ENCODE results near the gene IMMP2L. TPM values are rescaled to one million over a fixed set of nuclear protein-coding genes. Genes with fewer than 3 reads are reported as not detected.

IMMP2L gene
- total and polyA plus RNA-seq, 3 experiments from 2014 or later: 13.7 to 23.5 (median 18.0) TPM

- CTCF ChIA-PET: no interaction called here
- Mint-ChIP-seq H3K27ac (no peak overlapping the region), H3K4me1 (peaks cover 8 to 19% (median 15%) of the 10 kb centered on the region in 3 donors), H3K9me3 (no peaks in the 10 kb centered on the region), H3K36me3 (peaks cover 0 to 16% (median 0%) of the 10 kb centered on the region in 3 donors), H3K4me3 (no peak overlapping the region), H3K27me3 (no peaks in the 10 kb centered on the region)
- no peaks in the 10 kb centered on the region for H3K36me3 ChIP-seq (ENCODE audit: insufficient read depth, low read length)
- no peaks in the 10 kb centered on the region for H3K27me3 ChIP-seq (ENCODE audit: insufficient read depth, low read length, poor library complexity, severe bottlenecking)
- DNase-seq: no peak
- no peak overlapping the region for H3K27ac ChIP-seq (ENCODE audit: low read depth, low read length)
- POLR2A ChIA-PET: no interaction called here
- no peaks in the 10 kb centered on the region for H3K9me3 ChIP-seq (ENCODE audit: low read length)
- no peak overlapping the region for H3K4me3 ChIP-seq (ENCODE audit: low read length)
- H3K4me1 ChIP-seq (ENCODE audit: insufficient read depth, low read length): peaks cover 8% of the 10 kb centered on the region
Measured at GRCh38 chr7:110835849-110836248, 726.4 kb downstream of the IMMP2L start.

DNA sequence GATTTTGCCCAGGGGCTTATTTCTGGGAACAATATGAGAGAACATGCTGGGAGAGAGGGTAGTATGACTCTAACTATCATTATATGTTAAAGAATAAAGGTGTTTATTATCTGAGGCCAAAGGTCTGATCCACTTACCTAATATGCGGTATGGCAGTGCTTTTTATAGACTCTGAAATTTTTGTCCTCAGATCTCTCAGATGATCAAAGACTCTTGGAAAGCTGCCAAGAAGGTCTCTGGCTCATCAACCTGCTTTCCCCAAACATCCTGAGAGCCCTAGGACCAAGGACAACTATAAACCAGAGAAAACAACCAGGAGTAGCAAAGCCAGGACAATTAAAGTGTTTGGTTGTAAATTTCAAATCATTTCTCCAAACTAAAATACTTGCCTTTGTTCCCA, 727.1 kb downstream of the IMMP2L start:
- no peaks in the 10 kb centered on the region for H3K9me3 Mint-ChIP-seq
- DNase-seq: peak in 1 of 5 donors; percentile 36
- Histone ChIP-seq H3K4me3 (ENCODE audit: low read length) (no peak overlapping the region), H3K27me3 (ENCODE audit: insufficient read depth, low read length, poor library complexity, severe bottlenecking) (no peaks in the 10 kb centered on the region), H3K9me3 (ENCODE audit: low read length) (no peaks in the 10 kb centered on the region), H3K4me1 (ENCODE audit: insufficient read depth, low read length) (peaks cover 8% of the 10 kb centered on the region), H3K36me3 (ENCODE audit: insufficient read depth, low read length) (no peaks in the 10 kb centered on the region), H3K27ac (ENCODE audit: low read depth, low read length) (no peak overlapping the region)
- ChIA-PET CTCF (no interaction called here), POLR2A (no interaction called here)
- no peak overlapping the region for H3K4me3 Mint-ChIP-seq
- H3K4me1 Mint-ChIP-seq: peaks cover 8 to 19% (median 15%) of the 10 kb centered on the region in 3 donors
- H3K36me3 Mint-ChIP-seq: peaks cover 0 to 16% (median 0%) of the 10 kb centered on the region in 3 donors
- H3K27ac Mint-ChIP-seq: peak overlapping the region in 1 of 8 donors; percentile 44
- no peaks in the 10 kb centered on the region for H3K27me3 Mint-ChIP-seq

DNA sequence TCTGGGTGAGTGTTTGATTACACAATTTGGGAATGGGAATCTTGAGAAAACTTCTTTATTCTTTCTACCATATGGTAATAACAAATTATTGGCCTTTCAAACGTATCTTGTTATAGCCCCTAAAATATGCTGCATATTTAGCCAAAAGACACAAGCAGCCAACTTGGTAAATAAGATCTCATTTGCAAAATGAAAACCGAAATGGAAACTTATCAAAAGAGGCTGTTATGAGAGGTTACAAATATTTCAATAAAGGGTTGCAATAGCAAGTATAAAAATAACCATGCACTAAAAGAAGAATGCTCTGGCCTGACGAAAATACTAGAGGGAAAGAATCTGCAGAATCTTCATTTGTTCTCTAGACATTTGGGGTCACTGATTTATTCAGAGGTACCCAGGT, 730.9 kb downstream of the IMMP2L start:
- Mint-ChIP-seq H3K4me1 (peaks cover 8 to 19% (median 15%) of the 10 kb centered on the region in 3 donors), H3K27ac (no peak overlapping the region), H3K4me3 (no peak overlapping the region), H3K27me3 (no peaks in the 10 kb centered on the region), H3K36me3 (peaks cover 0 to 7% (median 3%) of the 10 kb centered on the region in 3 donors), H3K9me3 (peaks cover 0 to 1% (median 0%) of the 10 kb centered on the region in 5 donors)
- DNase-seq: no peak
- CTCF ChIA-PET: no interaction called here
- Histone ChIP-seq H3K9me3 (ENCODE audit: low read length) (no peaks in the 10 kb centered on the region), H3K4me1 (ENCODE audit: insufficient read depth, low read length) (peaks cover 8% of the 10 kb centered on the region), H3K4me3 (ENCODE audit: low read length) (no peak overlapping the region), H3K27ac (ENCODE audit: low read depth, low read length) (no peak overlapping the region), H3K27me3 (ENCODE audit: insufficient read depth, low read length, poor library complexity, severe bottlenecking) (no peaks in the 10 kb centered on the region), H3K36me3 (ENCODE audit: insufficient read depth, low read length) (no peaks in the 10 kb centered on the region)
- POLR2A ChIA-PET: no interaction called here

DNA sequence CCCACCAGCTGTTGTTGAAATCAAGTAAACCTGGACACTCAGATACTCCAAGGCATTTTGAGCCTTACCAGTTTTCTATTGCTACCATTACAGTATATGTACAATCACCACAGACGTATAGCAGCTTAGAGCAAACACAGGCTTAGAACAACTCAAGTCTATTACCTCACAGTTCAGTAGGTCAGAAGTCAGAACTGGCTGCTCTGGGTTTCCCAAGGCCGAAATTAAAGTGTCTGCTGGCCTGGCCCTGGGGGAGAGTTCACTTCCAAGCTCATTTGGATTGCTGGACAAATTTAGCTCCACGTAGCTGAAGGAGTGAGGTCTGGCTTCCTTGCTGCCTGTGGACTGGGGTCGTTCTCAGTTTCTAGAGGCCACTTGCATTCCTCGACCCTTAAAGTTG, 731.5 kb downstream of the IMMP2L start:
- no peak overlapping the region for H3K27ac Mint-ChIP-seq
- ChIA-PET CTCF (no interaction called here), POLR2A (no interaction called here)
- peaks cover 0 to 5% (median 3%) of the 10 kb centered on the region in 3 donors for H3K36me3 Mint-ChIP-seq
- H3K27me3 ChIP-seq (ENCODE audit: insufficient read depth, low read length, poor library complexity, severe bottlenecking): no peaks in the 10 kb centered on the region
- H3K4me1 ChIP-seq (ENCODE audit: insufficient read depth, low read length): peaks cover 8% of the 10 kb centered on the region
- DNase-seq: no peak
- H3K36me3 ChIP-seq (ENCODE audit: insufficient read depth, low read length): no peaks in the 10 kb centered on the region
- H3K4me3 Mint-ChIP-seq: no peak overlapping the region
- no peak overlapping the region for H3K27ac ChIP-seq (ENCODE audit: low read depth, low read length)
- no peaks in the 10 kb centered on the region for H3K27me3 Mint-ChIP-seq
- peaks cover 8 to 15% (median 14%) of the 10 kb centered on the region in 3 donors for H3K4me1 Mint-ChIP-seq
- no peak overlapping the region for H3K4me3 ChIP-seq (ENCODE audit: low read length)
- H3K9me3 ChIP-seq (ENCODE audit: low read length): no peaks in the 10 kb centered on the region
- peaks cover 0 to 5% (median 0%) of the 10 kb centered on the region in 5 donors for H3K9me3 Mint-ChIP-seq

GRCh38 chr7:110827936-110828335, 734.4 kb downstream of the IMMP2L start:
- no peaks in the 10 kb centered on the region for H3K27me3 Mint-ChIP-seq
- Histone ChIP-seq H3K4me1 (ENCODE audit: insufficient read depth, low read length) (no peaks in the 10 kb centered on the region), H3K36me3 (ENCODE audit: insufficient read depth, low read length) (no peaks in the 10 kb centered on the region), H3K4me3 (ENCODE audit: low read length) (no peak overlapping the region), H3K27me3 (ENCODE audit: insufficient read depth, low read length, poor library complexity, severe bottlenecking) (no peaks in the 10 kb centered on the region), H3K27ac (ENCODE audit: low read depth, low read length) (no peak overlapping the region), H3K9me3 (ENCODE audit: low read length) (no peaks in the 10 kb centered on the region)
- ChIA-PET CTCF (no interaction called here), POLR2A (no interaction called here)
- H3K9me3 Mint-ChIP-seq: peaks cover 0 to 6% (median 2%) of the 10 kb centered on the region in 5 donors
- no peak overlapping the region for H3K4me3 Mint-ChIP-seq
- H3K27ac Mint-ChIP-seq: no peak overlapping the region
- no peak for DNase-seq
- H3K36me3 Mint-ChIP-seq: peaks cover 0 to 5% (median 3%) of the 10 kb centered on the region in 3 donors
- no peaks in the 10 kb centered on the region for H3K4me1 Mint-ChIP-seq

- H3K4me3 ChIP-seq (ENCODE audit: low read length): no peak overlapping the region
- no peaks in the 10 kb centered on the region for H3K27me3 Mint-ChIP-seq
Measured at GRCh38 chr7:110827287-110827855, 734.9 kb downstream of the IMMP2L start.

DNA sequence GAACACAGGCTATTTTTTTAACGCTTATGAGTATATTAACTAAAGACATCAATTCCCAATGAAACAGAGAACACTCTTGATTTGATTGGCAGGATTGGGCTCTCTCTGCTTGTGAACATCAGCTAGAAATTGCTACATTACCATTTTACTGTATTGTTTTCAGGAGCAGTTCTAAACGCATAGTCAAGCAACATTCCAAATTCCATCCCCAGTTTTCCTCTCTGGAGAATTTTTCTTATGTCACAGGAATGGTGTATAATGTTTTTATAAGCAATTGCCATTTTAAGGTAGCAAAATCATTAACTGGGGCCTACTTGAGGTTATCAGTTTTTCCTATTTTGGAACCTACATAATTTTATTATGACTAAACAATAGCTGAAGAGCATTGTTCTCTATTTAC, 748.3 kb downstream of the IMMP2L start:
- DNase-seq: no peak
- peaks cover 0 to 2% (median 0%) of the 10 kb centered on the region in 5 donors for H3K9me3 Mint-ChIP-seq
- no peaks in the 10 kb centered on the region for H3K36me3 Mint-ChIP-seq
- no peak overlapping the region for H3K4me3 Mint-ChIP-seq
- H3K36me3 ChIP-seq (ENCODE audit: insufficient read depth, low read length): no peaks in the 10 kb centered on the region
- H3K27me3 Mint-ChIP-seq: no peaks in the 10 kb centered on the region
- H3K27ac Mint-ChIP-seq: no peak overlapping the region
- H3K4me3 ChIP-seq (ENCODE audit: low read length): no peak overlapping the region
- no peak overlapping the region for H3K27ac ChIP-seq (ENCODE audit: low read depth, low read length)
- POLR2A ChIA-PET: no interaction called here
- H3K4me1 Mint-ChIP-seq: no peaks in the 10 kb centered on the region
- CTCF ChIA-PET: no interaction called here
- no peaks in the 10 kb centered on the region for H3K9me3 ChIP-seq (ENCODE audit: low read length)
- no peaks in the 10 kb centered on the region for H3K4me1 ChIP-seq (ENCODE audit: insufficient read depth, low read length)
- H3K27me3 ChIP-seq (ENCODE audit: insufficient read depth, low read length, poor library complexity, severe bottlenecking): no peaks in the 10 kb centered on the region

More at GRCh38 chr7:110827287-110827855, 734.9 kb downstream of the IMMP2L start:
- Histone ChIP-seq H3K27me3 (ENCODE audit: insufficient read depth, low read length, poor library complexity, severe bottlenecking) (no peaks in the 10 kb centered on the region), H3K4me1 (ENCODE audit: insufficient read depth, low read length) (no peaks in the 10 kb centered on the region), H3K36me3 (ENCODE audit: insufficient read depth, low read length) (no peaks in the 10 kb centered on the region), H3K27ac (ENCODE audit: low read depth, low read length) (no peak overlapping the region), H3K9me3 (ENCODE audit: low read length) (no peaks in the 10 kb centered on the region)
- Mint-ChIP-seq H3K27ac (no peak overlapping the region), H3K4me1 (no peaks in the 10 kb centered on the region), H3K9me3 (peaks cover 0 to 6% (median 2%) of the 10 kb centered on the region in 5 donors), H3K36me3 (peaks cover 0 to 5% (median 3%) of the 10 kb centered on the region in 3 donors), H3K4me3 (no peak overlapping the region)
- ChIA-PET CTCF (no interaction called here), POLR2A (no interaction called here)
- no peak for DNase-seq

DNA sequence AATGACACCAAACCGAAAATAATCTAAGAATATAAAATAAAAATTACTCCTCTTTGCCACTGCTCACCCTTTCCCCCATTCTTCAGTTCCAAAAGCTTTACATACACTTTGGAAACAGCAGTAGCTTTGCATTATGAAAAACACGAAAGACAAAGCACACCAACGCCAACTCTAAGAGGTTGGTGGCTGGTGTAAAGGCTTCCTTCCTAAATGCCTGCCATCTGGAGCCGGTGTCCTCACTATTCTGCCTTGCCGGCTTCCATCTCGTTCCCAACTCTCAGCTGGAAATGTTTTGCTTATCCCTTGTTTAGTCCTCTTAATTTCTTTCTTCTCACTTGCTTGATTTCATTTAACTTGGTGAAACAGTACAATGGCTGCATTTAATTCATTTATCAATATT, 752.5 kb downstream of the IMMP2L start:
- no peak overlapping the region for H3K27ac ChIP-seq (ENCODE audit: low read depth, low read length)
- H3K4me3 ChIP-seq (ENCODE audit: low read length): no peak overlapping the region
- H3K27me3 ChIP-seq (ENCODE audit: insufficient read depth, low read length, poor library complexity, severe bottlenecking): no peaks in the 10 kb centered on the region
- no peak for DNase-seq
- Mint-ChIP-seq H3K27me3 (no peaks in the 10 kb centered on the region), H3K9me3 (no peaks in the 10 kb centered on the region), H3K27ac (no peak overlapping the region), H3K4me3 (no peak overlapping the region), H3K4me1 (no peaks in the 10 kb centered on the region), H3K36me3 (no peaks in the 10 kb centered on the region)
- ChIA-PET CTCF (no interaction called here), POLR2A (no interaction called here)
- H3K4me1 ChIP-seq (ENCODE audit: insufficient read depth, low read length): no peaks in the 10 kb centered on the region
- H3K36me3 ChIP-seq (ENCODE audit: insufficient read depth, low read length): no peaks in the 10 kb centered on the region
- H3K9me3 ChIP-seq (ENCODE audit: low read length): no peaks in the 10 kb centered on the region
